Measurements from ENCODE around the gene C1orf116.

C1orf116 gene

DNA sequence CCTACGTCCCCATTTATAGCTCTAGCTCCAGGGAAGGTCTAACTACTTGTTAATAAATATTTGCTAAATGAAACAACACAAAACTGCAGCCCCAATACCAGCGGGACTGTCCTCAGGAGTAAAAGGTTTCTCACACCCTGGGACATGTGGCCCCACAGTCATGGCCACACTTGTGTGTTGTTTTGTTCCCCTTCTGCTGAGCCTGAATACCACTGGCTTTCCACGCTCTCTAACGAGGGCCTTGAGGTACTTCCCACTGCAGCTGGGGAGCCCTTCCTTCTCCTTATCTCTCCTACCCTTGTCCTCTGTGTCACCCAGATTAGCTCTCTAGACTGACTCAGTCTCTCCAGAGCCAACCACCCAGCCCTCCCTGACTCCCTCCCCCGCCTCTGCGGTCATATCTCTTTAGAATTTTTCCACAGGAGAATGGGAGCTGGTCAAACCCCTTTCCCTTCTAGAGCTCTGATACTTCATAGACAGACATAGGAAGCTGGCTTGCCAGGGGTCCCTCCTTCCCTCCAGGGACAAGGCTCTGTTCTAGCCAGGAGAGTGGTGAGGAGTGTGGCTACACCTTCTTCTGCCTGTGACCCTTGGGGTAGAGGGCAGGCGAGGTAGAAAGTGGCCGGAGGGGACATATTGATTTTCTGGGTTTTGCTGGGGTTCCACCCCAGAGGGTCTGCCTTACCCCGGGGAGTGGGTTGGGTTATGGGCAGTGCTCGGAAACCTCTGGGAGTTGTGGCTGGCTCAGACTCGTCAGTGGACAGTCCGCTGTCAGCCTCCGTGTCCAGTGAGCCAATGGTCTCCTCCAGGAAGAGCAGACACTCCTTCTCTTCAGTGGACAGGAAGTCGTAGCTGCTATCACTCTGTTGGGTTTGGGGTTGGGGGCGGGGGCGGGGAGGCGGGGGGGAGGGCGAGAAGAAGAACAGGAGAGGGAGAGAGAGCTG, 8.1 kb downstream of the C1orf116 start:
- H3K9me3 Mint-ChIP-seq, result no peaks in the 10 kb centered on the region
- no peaks in the 10 kb centered on the region for H3K36me3 Mint-ChIP-seq (ENCODE audit: low read depth)
- H3K4me1 Mint-ChIP-seq (ENCODE audit: low read depth), result peaks cover 56% of the 10 kb centered on the region
- peak overlapping the region; percentile 89 for H3K27ac Mint-ChIP-seq
- H3K4me3 Mint-ChIP-seq, result no peak overlapping the region
- H3K27me3 Mint-ChIP-seq, result peaks cover 7% of the 10 kb centered on the region
- intact Hi-C loops (cut with micrococcal nuclease), result no loop called here

DNA sequence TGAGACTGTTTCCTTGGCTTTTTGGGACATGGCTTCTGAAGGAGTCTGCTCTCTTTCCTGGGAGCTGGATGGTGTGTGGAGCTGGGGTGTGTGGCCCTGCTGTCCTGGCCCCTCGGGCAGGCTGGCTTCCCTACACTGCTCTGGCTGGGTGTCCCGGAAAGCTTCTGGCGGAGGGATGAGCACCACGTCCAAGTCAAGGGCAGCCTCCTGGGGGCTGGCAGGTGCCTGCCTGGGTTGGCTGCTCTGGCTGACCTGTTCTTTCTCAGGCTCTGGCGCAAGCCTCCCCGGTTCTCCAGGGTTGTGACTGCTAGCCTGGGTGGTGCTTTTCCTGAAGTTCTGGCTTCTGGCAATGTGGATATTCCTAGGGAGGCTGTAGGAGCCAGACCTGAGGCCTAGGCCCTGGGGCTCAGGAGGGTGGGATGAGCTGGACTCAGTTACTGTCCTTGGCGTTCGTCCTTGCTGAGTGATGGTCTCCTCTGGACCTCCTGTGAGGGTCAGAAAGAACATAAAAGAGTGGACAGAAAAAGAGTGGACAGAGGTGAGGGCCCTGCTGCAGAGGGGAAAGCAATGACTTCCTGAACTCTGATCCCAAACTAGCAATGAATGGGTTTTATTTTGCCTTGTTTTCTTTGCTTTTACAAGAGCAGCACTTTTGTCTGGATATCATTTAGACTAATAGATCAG, 9.4 kb downstream of the C1orf116 start:
- Mint-ChIP-seq H3K36me3 (ENCODE audit: low read depth) (no peaks in the 10 kb centered on the region), H3K4me1 (ENCODE audit: low read depth) (peaks cover 61% of the 10 kb centered on the region), H3K4me3 (no peak overlapping the region), H3K27me3 (peaks cover 4% of the 10 kb centered on the region), H3K27ac (peak overlapping the region; percentile 74), H3K9me3 (no peaks in the 10 kb centered on the region)
- intact Hi-C loops (cut with micrococcal nuclease), result no loop called here

DNA sequence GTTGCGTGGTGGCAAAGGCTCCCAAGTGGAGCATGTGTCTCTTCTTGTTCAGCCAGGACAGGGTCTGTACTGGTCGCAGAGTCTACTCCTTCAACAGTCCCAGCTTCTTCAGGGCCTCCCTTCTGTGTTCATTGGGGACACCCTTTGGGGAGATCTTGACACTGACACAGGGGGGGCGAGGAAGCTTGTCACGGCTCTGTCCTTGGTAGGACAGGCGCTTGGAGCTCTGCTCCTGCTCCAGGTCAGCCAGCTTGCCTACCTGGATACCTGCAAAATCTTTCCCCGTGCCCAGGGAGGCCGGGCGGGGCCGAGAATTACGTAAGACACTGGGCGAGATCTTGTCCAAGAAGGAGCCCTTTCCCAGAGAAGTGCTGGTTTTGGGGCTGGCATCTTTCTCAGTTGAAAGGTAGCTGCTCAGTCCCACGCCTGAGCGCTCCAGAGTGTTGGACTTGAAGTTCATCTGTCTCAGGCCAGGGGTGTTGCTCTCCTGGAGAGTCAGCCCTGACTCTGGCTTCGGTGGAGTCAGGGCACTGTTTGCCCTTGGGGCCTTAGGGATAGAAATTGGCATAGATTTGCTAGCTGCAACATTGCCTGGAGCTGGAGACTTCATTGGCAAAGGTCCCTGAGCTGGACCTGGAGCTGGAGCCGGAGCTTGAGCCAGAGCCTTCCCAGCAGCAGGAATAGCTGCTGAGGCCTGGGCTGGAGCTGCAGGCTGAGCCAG, 10.5 kb downstream of the C1orf116 start:
- no peaks in the 10 kb centered on the region for H3K36me3 Mint-ChIP-seq (ENCODE audit: low read depth)
- peaks cover 4% of the 10 kb centered on the region for H3K27me3 Mint-ChIP-seq
- intact Hi-C loops (cut with micrococcal nuclease), result no loop called here
- H3K4me3 Mint-ChIP-seq, result no peak overlapping the region
- no peaks in the 10 kb centered on the region for H3K9me3 Mint-ChIP-seq
- H3K27ac Mint-ChIP-seq, result peak overlapping the region; percentile 74
- H3K4me1 Mint-ChIP-seq (ENCODE audit: low read depth), result peaks cover 61% of the 10 kb centered on the region

DNA sequence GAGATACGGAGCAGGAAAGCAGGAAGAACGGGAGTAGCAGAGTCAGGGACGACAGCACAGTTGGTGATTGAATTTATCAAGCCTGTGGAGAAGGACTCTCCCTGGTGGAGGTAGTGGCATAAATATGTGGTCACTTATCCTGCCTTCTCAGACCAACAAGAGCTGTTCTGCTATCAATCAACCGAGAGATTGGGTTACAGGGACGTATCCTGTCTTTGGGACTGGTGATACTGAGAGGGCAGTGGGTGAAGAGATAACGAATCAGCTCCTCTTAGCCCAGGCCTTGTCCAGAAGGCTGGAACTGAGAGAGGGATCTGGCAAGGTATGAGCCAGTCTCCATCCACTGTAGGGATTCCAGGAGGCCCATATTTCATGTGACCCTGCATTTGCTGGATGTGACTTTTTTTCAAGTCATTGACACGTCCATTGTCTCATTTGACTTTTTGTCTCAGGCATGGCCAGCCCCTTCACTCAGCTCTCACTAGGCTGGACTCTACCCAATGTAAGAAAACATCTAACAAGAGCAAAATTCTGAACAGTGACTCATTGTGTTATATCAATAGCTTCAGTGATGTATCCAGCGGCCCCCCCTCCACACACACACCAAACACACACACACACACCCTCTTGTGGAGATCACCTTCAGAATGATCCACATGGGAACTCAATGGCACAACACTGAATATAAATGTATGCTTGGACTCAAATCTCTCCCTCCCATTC, 11.3 kb downstream of the C1orf116 start:
- peak overlapping the region; percentile 74 for H3K27ac Mint-ChIP-seq

DNA sequence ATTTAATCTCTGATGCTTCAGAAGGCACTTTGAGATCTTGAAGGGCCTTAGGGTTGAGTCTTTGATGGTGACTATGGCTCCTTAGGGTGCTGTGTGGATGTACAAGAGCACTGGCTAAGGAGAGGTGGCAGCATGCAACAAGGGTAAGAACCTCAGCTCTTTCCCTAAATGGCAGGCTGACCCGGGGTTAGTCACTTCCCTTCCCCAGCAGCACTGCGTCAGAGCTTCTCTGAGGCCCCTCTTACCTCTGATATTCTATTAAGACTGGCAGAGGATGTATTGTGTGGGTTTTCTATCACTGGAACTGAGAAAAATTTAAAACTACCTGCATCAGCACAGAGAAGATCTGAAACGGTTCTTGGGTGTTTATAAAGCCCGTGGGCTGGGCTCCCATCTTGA, 11.8 kb downstream of the C1orf116 start:
- Mint-ChIP-seq H3K4me3 (no peak overlapping the region), H3K36me3 (ENCODE audit: low read depth) (no peaks in the 10 kb centered on the region), H3K9me3 (no peaks in the 10 kb centered on the region), H3K4me1 (ENCODE audit: low read depth) (peaks cover 67% of the 10 kb centered on the region), H3K27me3 (peaks cover 4% of the 10 kb centered on the region), H3K27ac (peak overlapping the region; percentile 74)
- intact Hi-C loops (cut with micrococcal nuclease), result no loop called here

More for the DNA sequence above, 11.3 kb downstream of the C1orf116 start:
- Mint-ChIP-seq H3K36me3 (ENCODE audit: low read depth) (no peaks in the 10 kb centered on the region), H3K27me3 (peaks cover 4% of the 10 kb centered on the region), H3K4me3 (no peak overlapping the region), H3K9me3 (no peaks in the 10 kb centered on the region), H3K4me1 (ENCODE audit: low read depth) (peaks cover 62% of the 10 kb centered on the region)
- intact Hi-C loops (cut with micrococcal nuclease), result no loop called here

DNA sequence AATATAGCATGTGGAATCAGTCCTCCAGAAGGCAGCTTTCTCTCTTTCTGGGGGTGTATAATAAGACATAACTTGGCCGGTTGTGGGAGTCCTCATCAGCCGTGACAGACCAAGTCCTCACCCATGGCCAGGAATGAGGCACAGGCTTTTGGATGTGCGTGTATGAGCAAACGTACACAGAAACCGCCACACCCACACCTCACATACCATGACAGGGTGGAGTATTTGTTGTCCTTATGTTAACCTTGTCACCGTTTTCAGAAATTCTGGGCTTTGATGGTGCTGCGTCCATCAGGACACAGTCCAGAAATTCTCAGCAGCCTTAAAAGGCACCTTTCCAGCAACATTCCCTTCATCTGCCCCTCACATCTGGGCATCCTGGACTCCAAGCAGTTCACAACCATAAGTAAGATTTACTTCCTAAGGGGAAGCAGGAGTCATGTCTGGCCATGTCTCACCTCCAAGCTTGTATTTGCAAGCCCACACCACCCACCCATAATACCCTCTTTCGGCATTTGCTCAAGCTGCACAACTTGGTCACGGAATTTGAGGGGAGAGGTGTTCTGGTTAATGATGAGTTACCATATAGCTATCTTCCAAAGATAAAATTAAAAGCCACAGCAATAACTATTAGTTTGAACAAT, 12.4 kb downstream of the C1orf116 start:
- Mint-ChIP-seq H3K27ac (no peak overlapping the region), H3K36me3 (ENCODE audit: low read depth) (no peaks in the 10 kb centered on the region), H3K9me3 (no peaks in the 10 kb centered on the region), H3K4me1 (ENCODE audit: low read depth) (peaks cover 65% of the 10 kb centered on the region), H3K4me3 (no peak overlapping the region), H3K27me3 (peaks cover 4% of the 10 kb centered on the region)
- intact Hi-C loops (cut with micrococcal nuclease), result no loop called here

DNA sequence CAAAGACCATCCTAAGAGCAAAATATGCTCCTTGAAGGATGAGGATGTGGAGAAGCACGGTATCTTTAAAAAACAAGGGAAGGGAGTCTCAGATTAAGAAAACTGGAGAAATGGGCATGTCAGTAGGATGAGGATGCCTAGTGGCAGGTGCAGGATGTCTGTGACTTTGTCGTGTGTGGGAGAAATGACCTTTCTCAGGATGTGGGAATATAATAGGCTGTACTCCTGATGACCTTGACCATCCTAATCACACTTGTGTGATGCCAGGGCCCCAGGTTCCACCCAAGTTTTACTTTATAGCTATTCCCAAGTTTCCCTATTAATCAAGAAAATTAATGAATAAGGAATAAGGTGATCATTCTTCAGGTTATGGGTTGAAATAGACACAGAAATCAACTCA, 12.9 kb downstream of the C1orf116 start:
- H3K4me3 Mint-ChIP-seq, result no peak overlapping the region

DNA sequence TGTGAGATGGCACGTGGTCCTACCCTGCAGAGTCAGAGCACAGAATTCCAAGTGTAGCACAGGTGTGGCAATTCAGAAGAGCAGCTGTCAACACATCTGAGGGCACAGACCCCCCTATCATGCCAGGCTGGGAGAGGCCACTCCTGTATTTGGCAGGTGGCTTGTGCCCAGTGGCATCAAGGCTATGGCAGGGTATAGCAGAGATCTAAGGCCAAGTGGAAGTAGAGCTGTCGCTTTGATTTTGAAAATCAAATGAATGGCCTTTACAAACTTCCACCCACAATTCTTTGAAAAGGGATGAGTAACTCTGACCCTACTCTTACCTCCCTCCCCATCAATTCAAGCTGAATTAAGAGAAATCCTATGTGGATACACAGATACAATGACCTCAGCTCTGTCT, 13.4 kb downstream of the C1orf116 start:
- H3K4me3 Mint-ChIP-seq, result no peak overlapping the region
- H3K36me3 Mint-ChIP-seq (ENCODE audit: low read depth), result no peaks in the 10 kb centered on the region
- peaks cover 64% of the 10 kb centered on the region for H3K4me1 Mint-ChIP-seq (ENCODE audit: low read depth)
- peak overlapping the region; percentile 65 for H3K27ac Mint-ChIP-seq
- H3K27me3 Mint-ChIP-seq, result peaks cover 4% of the 10 kb centered on the region
- intact Hi-C loops (cut with micrococcal nuclease), result loop anchor here (5.0 kb wide), 1 partner anchor 33 kb away; the partner anchor contains the start of genes PFKFB2 and YOD1
- H3K9me3 Mint-ChIP-seq, result no peaks in the 10 kb centered on the region

More for the DNA sequence above, 12.9 kb downstream of the C1orf116 start:
- Mint-ChIP-seq H3K27ac (peak overlapping the region; percentile 65), H3K27me3 (peaks cover 4% of the 10 kb centered on the region), H3K36me3 (ENCODE audit: low read depth) (no peaks in the 10 kb centered on the region), H3K9me3 (no peaks in the 10 kb centered on the region), H3K4me1 (ENCODE audit: low read depth) (peaks cover 65% of the 10 kb centered on the region)
- intact Hi-C loops (cut with micrococcal nuclease), result loop anchor here (5.0 kb wide), 1 partner anchor 33 kb away; the partner anchor contains the start of genes PFKFB2 and YOD1

DNA sequence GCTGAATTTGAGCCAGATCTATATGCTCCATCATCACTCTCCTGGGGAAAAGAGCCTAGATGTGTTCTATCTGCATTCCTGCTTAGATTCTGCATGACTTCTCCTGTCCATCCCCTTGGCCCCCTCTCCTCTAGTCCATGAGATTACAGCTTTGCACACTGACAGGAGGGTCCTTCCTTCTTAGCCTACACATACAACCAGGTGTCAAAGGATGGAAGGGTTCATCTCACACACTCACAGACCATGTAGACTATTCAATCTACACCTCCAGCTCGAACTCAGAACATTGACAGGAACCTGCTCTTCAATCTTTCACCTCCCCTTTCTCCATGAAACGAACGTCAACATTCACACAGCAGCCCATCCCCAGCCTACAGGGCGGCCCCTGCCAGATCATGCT, 13.8 kb downstream of the C1orf116 start:
- peaks cover 59% of the 10 kb centered on the region for H3K4me1 Mint-ChIP-seq (ENCODE audit: low read depth)
- H3K36me3 Mint-ChIP-seq (ENCODE audit: low read depth), result no peaks in the 10 kb centered on the region
- peaks cover 4% of the 10 kb centered on the region for H3K27me3 Mint-ChIP-seq
- intact Hi-C loops (cut with micrococcal nuclease), result loop anchor here (5.0 kb wide), 1 partner anchor 34 kb away; the partner anchor contains the start of genes PFKFB2 and YOD1
- H3K4me3 Mint-ChIP-seq, result no peak overlapping the region
- no peaks in the 10 kb centered on the region for H3K9me3 Mint-ChIP-seq
- H3K27ac Mint-ChIP-seq, result peak overlapping the region; percentile 65

DNA sequence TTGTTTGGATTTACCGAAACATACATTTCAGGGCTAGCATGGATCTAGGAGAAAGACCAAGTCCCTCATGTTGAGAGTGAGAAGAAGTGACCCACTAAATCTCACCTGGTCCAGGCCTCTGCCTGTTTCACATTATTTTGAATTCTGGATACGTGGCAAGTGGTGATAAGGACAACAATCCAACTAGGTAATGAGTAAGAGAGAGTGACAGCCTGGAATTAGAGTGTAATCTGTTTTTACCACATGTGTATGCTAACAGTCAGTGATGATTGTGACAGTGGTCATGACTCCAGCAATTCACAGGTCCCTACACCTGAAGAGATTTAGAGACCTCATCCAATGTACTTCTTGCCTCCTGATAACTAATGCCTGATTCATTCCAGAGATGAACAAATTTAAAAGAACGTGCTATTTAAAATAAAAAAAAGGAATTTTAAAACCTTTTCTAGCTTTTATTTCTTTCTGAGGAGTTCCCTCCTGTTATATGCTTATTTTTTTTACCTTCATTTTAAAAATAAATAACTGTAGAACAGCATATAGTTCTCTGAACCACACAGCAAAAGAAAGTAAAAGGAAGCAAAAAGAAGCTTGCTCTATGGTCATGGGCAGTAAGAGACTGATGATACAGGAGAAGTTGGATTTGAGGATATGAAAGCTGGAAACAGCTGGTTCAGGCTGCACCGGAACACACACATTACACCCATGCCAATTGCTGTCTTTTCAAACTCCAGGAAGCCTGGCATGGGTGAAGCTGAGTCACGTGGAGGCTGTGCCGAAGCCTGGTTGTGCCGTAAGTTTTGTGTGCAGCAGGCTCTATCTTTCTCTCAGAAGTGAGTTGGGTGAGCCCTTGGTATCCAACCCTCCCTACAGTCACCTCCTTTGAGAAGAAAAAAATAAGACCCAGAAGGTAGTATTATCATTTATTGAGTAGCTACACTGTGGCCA, 14.7 kb downstream of the C1orf116 start:
- Mint-ChIP-seq H3K4me3 (no peak overlapping the region), H3K9me3 (no peaks in the 10 kb centered on the region), H3K27ac (peak overlapping the region; percentile 65)

DNA sequence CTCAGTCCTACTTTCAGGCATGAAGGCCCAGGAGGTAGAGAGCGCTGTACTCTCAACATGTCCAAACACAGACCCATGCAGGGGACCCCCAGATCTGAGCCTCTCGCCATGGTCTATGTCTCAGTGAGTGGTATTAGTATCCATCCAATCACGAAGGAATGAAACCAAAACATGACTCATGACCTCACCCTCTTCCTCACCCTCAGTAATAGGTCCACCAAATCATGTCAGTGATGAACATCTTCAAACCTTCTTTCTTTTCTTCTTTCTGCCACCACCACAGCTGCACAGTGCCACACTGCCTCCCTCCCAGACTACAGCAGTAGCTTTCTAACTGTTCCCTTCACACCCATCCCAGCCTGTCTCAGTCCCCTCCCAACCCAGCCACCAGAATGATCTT, 16.8 kb downstream of the C1orf116 start:
- intact Hi-C loops (cut with micrococcal nuclease), result loop anchor here (5.0 kb wide), 1 partner anchor 37 kb away; the partner anchor contains the start of genes PFKFB2 and YOD1
- Mint-ChIP-seq H3K36me3 (ENCODE audit: low read depth) (no peaks in the 10 kb centered on the region), H3K27me3 (peaks cover 12% of the 10 kb centered on the region), H3K4me1 (ENCODE audit: low read depth) (peaks cover 47% of the 10 kb centered on the region), H3K27ac (peak overlapping the region; percentile 2), H3K9me3 (no peaks in the 10 kb centered on the region), H3K4me3 (no peak overlapping the region)

More for the DNA sequence above, 14.7 kb downstream of the C1orf116 start:
- intact Hi-C loops (cut with micrococcal nuclease), result loop anchor here (5.0 kb wide), 1 partner anchor 34 kb away; the partner anchor contains the start of genes PFKFB2 and YOD1
- Mint-ChIP-seq H3K36me3 (ENCODE audit: low read depth) (no peaks in the 10 kb centered on the region), H3K27me3 (peaks cover 9% of the 10 kb centered on the region), H3K4me1 (ENCODE audit: low read depth) (peaks cover 53% of the 10 kb centered on the region)

DNA sequence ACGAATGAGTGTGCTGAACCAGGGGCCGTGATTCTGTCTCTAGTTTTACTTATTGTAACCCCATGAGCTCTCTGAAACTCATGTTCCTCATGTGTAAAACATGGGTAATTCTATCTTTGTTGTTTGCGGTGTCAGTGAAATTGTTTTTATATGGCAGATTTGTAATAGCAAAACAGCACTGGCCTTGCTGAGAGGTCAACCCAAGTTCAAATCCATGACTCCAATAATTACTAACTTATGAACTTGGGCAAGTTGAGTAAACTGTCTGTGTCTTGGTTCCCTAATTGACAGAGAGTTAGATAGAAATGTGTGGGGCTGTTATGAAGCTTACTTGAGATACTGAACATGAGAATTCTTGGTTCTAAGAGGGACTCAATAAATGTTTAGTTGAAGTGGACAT, 17.8 kb downstream of the C1orf116 start:
- Mint-ChIP-seq H3K27me3 (peaks cover 14% of the 10 kb centered on the region), H3K36me3 (ENCODE audit: low read depth) (no peaks in the 10 kb centered on the region), H3K9me3 (no peaks in the 10 kb centered on the region), H3K4me1 (ENCODE audit: low read depth) (peaks cover 37% of the 10 kb centered on the region), H3K4me3 (no peak overlapping the region), H3K27ac (peak overlapping the region; percentile 6)
- intact Hi-C loops (cut with micrococcal nuclease), result loop anchor here (5.0 kb wide), 1 partner anchor 38 kb away; the partner anchor contains the start of genes PFKFB2 and YOD1

All from dendritic cell treated with granulocyte-macrophage colony-stimulating factor and Interleukin-4, amounts not matched to agents 40 ng/mL and 50 ng/mL, for 4 days (primary cell).